Stimulated activated naive CD4-positive, alpha-beta T cell treated with Interleukin-2 at 50 U/mL for 16 hours (primary cell): ENCODE data around the gene FBN2.

ENCODE experiments used
- DNase-seq: peaks from one replicate; lab custom pipeline; 2025; lab: John Stamatoyannopoulos, UW

FBN2 gene

DNA sequence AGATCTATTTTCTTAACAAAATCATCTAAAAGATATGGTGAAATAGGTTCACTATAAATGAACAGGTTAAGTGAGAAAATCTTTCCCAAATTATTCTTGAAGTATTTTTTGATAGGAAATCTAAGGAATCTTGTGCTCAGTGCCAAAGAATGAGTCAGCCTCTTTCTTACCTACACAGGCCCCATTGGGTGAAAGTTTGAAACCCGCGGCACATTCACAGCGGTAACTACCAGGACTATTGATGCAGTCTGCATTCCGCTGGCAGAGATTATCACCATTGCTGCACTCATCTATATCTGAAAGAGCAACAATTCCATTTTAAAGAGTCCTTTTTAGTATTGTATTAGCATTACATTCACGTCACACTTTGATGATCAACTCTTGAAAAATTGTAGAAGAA is 232.7 kb downstream of the FBN2 start:
- no peak for DNase-seq

DNA sequence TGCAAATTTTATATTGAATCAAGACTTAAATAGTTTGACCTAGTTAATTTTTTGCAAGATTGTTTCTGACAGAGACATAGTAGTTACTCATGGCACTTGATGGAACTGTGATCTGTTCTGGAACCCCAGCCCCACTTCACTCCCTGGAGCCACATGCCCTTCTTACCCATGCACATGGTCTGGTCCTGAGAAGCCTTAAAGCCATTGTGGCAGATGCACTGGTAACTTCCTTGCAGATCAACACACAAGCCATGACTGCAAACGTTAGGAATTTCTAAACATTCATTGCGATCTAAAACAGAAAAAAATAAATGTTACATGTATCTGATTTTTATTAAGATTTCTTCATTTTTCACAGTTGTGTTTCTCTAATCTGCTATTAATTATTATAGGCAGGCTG is 233.3 kb downstream of the FBN2 start:
- no peak for DNase-seq

DNA sequence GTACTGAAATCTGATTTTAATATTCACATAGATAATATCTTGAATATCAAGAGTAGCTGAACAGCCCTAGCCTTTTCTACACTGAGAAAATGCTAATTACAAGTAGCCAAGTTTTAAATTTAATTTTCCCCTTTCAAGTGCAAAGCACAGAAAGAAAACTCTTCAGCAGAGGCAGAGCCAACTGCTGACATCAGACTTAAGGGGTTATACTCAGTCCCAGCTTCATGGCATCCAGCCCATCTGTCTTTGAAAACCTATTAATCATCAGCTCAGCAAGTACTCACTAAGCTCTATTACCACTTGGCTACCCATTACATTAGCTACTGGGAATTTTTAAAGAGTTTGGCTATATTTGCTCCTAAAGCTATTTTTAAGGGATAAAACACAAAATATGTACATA is 234.0 kb downstream of the FBN2 start:
- DNase-seq, result no peak

DNA sequence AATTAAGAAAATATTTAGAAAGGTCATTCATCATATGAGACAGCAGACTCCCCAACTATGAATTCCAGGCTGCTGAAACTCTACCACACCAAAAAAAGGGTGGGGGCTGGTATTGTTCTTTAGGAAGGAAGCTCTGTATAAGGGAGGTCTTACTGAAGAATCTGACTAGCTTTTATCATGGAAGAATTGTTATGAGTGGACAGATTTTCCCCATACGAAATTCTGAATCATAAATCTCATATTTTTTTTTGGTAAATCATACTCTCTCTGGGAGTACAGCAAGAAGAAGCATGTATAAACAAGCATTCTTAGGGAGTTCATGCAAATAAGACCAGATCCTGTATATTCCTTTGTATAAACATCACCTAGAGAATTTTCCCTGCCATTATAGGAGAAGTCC is 234.5 kb downstream of the FBN2 start:
- DNase-seq, result no peak

DNA sequence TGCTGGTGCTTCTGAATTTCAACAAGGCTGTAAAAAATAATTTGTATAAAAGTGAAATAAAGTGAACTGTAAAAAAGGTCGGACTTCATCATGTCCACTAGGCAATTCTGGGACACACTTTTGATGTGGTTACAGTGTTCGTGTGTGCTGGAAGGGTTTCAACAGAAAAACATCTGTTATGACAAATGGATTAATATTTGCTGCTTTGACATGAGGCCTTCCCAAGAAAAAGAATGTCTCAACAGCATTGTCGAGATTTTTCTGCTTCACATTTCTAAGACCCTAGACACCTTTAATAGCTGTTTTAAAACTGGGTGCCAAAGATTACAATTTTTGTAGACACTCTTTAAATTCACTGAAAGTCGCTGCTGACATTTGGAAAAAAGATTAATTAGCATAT is 237.9 kb downstream of the FBN2 start:
- no peak for DNase-seq

DNA sequence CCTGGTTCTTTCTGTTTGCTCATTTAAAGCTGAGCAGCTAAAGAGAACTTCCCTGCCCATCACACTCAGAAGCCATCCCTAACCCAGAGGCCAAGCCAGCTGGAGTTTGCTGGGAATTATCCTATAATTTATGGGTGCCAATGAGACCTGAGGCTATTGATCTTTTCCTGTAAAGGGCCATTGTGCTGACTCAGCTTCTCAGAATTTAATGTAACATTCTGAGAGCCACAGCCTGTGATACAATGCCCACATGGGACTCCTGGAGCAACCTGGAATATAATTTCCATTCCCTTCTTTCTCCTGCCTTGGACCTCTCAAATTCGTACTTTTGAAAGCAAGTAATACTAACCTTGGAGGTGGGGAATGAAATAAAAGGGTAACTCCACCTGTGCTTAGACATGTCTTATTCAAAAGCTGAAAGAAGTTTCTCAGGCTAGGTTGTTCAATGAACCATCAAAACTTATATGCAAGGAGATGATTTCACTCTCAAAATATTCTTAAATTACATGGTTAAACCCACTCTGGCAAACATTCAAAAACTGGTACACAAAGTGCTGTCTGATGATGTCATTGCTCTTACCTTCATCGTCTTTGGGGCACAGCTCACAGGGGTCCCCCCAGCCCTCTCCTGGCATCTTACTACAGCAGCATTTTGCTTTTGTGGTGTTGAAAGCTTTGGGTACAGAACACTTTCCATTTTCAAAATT is 247.7 kb downstream of the FBN2 start:
- no peak for DNase-seq

DNA sequence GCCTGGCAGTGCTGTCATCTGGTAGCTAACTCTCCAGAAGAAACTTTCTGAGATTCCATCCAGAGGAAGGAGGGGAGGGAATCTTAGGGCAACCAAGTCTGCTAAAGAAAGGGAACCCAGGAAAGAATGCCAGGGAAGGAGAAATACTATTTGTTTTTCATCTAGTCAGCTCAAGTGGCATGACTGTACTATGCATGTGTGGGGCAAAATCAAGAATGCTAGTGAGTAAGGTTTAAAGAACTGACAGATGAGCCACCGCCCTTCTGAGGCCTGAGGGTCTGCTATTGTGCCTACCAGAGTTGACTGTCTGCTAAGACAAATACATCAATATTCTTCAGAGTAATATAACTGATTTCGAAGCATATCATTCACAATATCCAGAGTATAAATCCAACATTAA is 250.3 kb downstream of the FBN2 start:
- DNase-seq, result no peak

DNA sequence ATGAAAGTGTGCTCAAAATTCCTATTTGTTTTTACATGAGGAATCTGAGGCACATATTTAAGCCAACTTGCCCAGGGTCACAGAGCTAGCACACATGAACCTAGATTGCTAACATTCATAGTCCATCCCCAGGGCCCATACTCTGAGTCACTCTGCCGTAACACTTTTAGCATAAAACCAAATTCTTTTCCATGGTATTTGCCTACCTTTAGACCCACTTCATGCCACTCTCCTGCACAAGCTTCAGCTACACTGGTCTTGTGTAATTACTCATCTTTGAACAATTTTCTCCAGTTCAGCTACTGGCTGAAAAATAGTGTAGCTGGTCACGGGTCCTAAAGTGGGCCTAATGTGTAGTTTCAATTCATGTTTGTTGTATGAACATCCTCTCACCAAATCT is 253.8 kb downstream of the FBN2 start:
- DNase-seq, result no peak

DNA sequence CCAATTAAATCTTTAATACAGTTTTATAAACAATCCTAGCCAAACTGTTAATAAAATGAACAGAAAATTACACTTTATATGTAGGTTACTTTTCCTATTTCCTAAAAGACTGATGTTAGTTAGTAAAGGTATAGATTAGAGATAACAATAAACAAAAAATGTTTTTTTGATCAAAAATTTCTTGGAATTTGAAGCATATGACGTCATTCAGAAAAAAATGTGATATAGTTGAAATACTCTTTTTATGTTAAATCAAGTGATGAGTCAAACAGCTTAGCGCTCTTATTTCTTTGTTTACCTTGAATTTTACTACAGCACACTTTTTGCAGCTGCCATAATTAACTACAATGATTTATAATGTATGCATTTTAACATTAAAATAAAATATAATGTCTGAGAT is 258.7 kb downstream of the FBN2 start:
- no peak for DNase-seq

DNA sequence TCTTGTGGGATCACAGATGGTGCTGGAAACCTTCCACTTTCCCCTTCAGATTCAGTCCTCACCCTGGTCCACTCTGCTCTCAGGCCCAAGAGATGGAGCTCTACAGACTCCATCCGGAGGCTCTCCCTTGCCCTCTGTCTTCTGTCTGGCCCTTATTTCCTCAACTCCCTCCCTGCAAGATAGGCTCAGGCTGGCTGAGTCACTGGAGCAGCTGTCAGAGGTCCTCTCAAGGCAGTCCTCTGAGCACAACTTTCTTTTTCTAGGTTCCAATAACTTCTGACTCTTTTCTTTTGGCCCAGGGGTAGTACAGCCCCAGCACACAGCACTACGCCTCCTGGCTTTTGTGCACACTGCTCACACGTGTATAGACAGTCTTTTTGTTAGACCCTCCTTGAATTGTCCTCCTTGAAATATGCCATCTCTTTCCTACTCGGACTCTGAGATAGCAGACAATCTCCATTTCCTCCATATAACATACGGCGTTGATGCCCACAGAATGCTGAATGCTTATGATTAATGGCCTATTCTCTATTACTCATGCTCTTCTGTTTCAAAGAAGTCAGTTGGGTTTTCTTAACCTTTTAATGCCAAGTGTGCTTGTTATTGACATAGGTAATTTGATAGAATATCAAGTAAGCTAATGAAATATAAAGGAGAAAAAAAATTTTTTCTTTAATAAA is 261.4 kb downstream of the FBN2 start:
- no peak for DNase-seq

DNA sequence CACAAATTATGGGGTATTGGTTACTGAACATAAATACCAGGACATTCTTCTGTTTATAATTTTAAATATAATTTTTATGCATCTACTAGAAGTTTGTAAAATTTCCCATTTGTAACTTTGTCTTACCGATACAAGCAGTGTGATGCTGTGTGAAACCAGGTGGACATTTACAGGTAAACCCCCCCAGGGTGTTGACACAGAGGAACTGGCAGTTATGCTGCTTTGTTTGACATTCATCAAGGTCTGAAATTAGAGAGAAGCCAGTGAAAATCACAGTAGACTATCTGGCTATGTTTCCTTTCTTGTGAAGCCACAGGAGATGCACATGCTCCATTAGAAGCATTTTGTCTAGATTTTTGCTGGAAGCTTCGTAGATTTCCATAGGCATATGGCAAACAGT is 263.6 kb downstream of the FBN2 start:
- no peak for DNase-seq

DNA sequence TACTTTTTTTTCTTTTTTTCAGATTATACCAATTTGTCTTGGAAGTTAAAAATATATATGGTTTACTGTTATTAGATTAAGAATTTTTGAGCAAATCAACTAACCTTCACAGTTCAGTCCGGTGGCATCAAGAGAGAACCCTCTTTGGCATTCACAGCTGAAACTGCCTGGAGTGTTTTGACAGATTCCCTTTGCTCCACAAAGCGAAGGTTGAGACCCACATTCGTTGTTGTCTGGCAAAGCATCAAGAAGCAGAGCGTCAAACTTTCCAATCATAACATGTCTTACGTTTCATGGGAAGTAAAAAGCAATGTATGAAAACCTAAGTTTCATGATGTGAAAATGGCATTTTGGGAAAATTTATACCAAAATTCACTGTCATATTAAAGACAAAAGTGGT is 264.3 kb downstream of the FBN2 start:
- DNase-seq, result no peak

DNA sequence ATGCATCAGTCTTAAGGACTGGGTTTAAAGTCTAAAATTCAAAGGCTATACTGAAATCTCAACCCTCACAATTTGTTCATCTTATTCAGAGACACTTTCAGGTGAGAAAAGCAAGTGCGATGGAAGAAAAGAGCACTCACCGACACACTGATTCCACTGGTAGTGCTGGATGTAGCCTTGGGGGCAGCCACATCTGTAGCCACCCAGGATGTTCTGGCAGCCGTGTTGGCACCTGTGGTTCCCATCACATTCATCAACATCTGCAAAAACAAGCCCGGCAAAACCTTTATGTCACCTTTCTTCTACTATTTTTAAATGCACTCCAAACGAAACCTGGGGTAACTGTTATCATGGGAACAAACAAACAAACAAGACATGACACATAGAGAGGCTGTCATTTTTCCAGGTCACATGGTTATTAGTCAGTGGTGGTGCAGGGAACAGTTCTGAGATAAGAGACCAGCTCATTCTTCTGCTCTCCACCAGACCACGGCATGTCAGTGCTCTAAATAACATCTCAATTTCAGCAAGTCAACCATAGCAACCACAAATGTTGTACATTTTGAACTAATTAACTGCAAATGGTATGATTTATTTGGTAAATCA is 266.1 kb downstream of the FBN2 start:
- DNase-seq, result no peak

DNA sequence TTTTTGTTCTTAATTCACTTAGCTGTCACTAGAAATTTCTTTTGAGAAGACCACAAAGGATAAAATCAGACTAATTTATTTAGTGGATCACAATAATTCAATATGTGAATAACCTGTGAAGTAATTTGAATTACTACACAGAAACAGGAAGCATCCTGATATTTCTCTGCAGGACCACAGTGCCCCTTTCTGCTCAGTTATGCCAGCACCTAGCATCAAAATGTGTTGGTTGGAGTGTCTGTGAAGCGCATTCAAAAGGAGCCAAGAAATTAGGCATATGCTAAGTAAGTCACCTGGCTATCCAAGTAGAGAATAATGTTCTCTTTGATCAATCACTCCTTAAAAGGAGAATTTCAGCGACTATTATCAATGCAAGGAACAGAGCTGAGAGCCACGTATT is 267.0 kb downstream of the FBN2 start:
- DNase-seq, result no peak

DNA sequence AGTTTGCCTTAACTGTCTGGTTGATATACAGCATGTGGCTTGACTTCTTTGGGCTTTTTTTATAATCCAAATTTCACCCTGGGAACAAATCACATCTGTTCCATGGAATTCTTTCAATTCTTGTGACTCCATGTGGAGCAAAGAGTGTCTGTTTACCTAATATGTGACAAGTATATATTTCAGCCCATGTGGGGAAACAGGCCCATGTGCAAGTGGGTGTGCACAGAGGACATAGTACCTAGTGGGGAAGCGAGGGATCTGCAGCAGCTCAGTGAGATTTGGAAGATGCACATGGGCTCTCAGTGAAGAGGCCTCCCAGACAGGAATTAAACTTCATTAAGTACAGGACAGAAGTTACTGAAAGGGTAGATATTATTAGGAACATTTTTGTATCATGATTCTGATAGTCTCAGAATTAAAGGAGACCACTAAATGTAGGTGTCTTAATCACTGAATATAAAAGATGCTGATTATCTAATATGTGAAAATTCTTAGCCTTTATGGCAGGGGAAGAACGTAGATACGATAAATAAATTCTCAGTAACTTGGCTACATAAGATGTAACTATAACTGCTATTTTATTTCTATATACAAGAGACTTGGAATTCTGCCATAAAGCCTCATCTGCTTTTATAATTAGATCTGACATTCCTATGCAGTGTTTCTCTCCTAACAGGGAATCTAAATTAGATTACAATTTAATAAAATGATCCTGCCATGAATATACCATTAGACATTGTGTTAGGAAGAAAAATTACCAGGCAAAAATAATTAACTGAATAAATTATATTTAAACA is 273.3 kb downstream of the FBN2 start:
- DNase-seq, result no peak

DNA sequence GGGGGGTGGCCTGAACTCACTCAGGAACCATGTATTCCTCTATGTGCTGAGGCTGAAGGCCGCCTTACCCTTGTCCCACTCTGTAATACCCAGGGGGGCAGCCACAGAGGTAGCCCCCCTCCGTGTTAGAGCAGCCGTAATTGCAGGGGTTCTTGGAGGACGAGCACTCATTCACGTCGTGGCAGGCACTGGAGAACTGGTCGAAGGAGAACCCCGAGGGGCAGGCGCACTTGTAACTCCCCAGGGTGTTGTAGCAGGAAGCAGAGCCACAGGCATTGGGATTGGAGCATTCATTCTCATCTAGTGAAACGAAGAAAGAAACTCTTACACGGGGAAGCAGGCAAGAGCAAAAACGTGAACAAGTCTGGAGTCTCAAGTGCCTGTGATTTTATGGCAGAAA is 274.7 kb downstream of the FBN2 start:
- DNase-seq, result no peak

DNA sequence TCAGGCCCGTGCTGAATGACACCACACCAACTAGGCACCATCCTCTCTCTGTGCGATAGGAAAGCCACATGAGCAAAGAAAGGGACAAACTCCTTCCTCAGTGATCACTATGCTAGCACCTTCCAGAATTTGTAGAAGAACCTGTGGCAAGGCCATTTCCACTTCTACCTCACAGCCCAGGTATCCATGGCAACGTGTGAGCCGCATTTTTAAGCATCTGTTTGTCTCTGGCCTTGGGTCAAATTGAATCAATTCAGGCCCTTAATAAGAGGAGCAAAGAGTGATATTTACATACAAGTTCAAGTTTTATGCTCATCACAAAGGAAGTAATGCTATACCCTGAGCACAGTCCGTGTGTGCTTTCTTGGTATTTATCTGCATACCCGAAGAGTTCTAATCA is 275.1 kb downstream of the FBN2 start:
- no peak for DNase-seq

DNA sequence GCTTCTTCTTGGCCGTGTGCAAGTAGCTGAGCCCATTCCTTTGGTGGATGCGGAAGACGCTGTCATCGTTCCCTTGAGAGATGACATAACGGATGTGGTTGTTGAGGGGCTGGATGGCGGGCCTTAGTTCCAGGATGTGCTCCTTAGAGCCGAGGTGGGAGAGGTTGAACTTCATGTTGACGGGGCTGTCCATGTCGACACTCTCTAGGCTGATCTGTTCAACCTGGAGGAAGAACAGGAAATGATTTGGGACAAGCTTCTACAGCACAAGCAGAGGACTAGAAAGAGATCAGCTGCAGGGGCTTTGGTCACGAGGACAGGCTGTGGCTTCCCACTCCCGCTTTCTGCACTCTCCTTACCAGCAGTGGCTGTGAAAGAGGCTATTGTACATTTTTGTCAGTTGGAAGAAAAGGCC is 278.4 kb downstream of the FBN2 start:
- no peak for DNase-seq

DNA sequence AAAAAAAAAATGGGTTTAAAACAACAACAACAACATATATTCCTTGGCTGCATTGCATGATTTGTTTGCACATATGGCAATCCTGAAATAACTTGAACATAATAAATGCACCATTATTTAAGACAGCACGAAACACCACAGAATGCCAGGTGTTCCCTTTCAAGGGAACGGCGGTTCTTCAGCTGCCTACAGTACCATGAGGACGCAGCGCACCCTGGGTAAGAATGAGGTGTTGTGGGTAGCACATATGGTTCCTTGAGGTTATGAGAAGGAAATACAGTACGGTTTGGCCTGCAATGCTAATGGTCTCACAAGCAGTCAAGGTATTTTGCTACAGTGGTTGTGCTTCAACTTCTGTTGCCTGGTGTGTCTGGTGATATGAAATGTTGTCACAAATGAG is 279.7 kb downstream of the FBN2 start:
- no peak for DNase-seq

DNA sequence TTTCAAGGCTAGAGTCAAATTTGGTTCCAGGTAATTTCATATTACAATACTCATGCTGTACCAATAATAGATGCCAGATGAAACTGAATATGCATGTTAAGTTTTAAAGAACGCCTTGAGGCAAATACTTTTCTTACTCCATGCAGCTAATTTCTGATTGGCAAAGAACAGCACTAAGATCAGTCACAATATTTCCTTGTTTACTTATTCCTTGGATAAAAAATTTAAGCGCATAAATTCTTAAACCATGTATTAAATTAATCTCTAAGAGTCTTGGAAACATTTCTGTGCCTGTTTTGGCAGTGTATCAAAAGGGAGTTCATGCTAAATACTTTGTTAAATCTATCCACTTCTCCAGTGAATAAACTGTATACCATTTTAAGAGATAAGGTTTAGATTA is 281.0 kb downstream of the FBN2 start:
- DNase-seq, result no peak

DNA sequence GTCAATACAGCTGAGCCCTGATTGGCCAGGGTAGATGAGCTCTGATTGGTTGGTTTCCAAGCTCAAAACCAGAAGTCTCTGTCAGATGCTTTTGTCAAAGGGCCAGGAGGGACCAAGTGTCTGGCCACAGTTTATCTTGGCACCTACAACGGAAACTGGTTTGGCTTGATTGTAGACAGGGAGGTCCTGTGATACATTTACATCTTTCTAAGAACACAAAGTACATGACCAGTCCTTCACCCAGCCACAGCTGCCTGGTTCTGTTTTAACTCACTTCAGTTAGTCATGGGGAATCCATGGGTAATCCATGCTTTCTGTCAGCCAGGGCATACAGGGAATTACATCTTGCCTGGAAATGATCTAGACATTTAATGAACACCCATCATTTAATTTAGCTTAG is 283.3 kb downstream of the FBN2 start:
- no peak for DNase-seq

DNA sequence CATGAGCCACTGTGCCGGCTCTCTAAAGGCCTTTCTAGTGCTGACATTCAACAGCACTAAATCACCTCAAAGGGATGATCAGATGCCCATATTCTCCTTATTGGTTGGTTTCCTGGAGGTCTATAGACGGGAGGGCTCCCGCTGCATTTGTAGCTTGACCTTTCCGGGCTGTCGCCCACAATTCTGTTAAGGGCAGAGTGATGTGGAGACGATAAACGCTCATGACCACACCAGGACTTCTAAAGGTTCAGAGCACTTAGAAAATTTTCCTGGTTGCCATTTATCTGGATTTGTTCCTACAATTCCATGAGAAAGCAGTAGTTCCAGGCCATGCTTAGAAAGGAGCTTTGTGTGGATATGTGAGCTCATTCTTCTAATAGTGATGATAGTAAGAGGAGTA is 284.2 kb downstream of the FBN2 start:
- no peak for DNase-seq

DNA sequence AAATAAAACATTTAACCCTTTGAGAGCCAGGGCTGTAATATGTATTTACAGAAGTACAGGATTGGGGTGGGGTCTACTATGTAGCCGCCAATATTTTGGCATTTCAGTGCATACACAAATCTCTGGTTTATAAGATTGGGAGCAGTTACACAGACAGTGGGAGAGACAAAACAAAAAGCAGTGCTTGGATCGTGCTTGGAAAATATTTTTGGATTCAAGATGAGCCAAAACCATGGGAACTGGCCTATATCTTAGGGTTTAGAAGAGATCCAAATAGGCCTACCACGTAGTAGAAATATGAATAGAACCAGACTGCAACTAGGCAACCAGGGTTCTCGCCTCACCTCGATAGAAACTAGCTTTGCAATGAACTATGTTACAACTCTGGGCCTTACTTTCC is 284.9 kb downstream of the FBN2 start:
- no peak for DNase-seq
